ENCODE results near the gene LRP6. TPM values are rescaled to one million over a fixed set of nuclear protein-coding genes. Genes with fewer than 3 reads are reported as not detected.

LRP6 gene
- total and polyA plus RNA-seq, 4 donors, result 14.7 to 76.8 (median 23.2) TPM

- WGBS, result over 99% methylated on average over 2 of the region's 2 CpGs
Measured at GRCh38 chr12:12302976-12303375, 36.1 kb upstream of the LRP6 start.

More at GRCh38 chr12:12302976-12303375, 36.1 kb upstream of the LRP6 start:
- Histone ChIP-seq H3K9ac (ENCODE audit: low read depth in 1 of 2, low read length in 2 of 2) (no peak overlapping the region), H3K4me1 (ENCODE audit: control insufficient read depth in 4 of 4, insufficient read depth in 4 of 4, low read length in 3 of 4) (peaks cover 4 to 20% (median 20%) of the 10 kb centered on the region in 4 donors), H3K9me3 (ENCODE audit: control insufficient read depth in 4 of 4, low read length in 3 of 4) (no peaks in the 10 kb centered on the region), H3K27ac (ENCODE audit: low read depth in 1 of 2, low read length in 2 of 2) (no peak overlapping the region), H3K27me3 (ENCODE audit: control insufficient read depth in 4 of 4, insufficient read depth in 4 of 4, low read length in 3 of 4) (no peaks in the 10 kb centered on the region), H3K4me3 (ENCODE audit: low read depth in 1 of 3, low read length in 3 of 3) (no peak overlapping the region), H3K36me3 (ENCODE audit: control insufficient read depth in 4 of 4, insufficient read depth in 3 of 4, low read depth in 1 of 4, low read length in 3 of 4) (no peaks in the 10 kb centered on the region)
- DNase-seq (ENCODE audit: low spot score), result no peak
- TF ChIP-seq HNF4G (IDR thresholded peaks at IDR 0.05) (no peak), RXRA (IDR thresholded peaks at IDR 0.05) (no peak), RAD21 (IDR thresholded peaks at IDR 0.05) (no peak), ZBTB33 (IDR thresholded peaks at IDR 0.05) (no peak), REST (IDR thresholded peaks at IDR 0.05) (no peak), JUND (IDR thresholded peaks at IDR 0.05) (no peak), YY1 (IDR thresholded peaks at IDR 0.05) (no peak), GABPA (IDR thresholded peaks at IDR 0.05 in 1 of 2, conservative IDR thresholded peaks at IDR 0.05 in 1 of 2) (no peak), MAX (IDR thresholded peaks at IDR 0.05) (no peak), HNF4A (conservative IDR thresholded peaks at IDR 0.05) (no peak), SP1 (IDR thresholded peaks at IDR 0.05) (no peak), CTCF (IDR thresholded peaks at IDR 0.05; ENCODE audit: low read depth, low read length, missing input control) (no peak), NR2F2 (IDR thresholded peaks at IDR 0.05) (no peak), FOXA2 (IDR thresholded peaks at IDR 0.05) (no peak)
